HCT116 (cell line): ENCODE measurements around the gene IFRD2.

Source experiments
- ELF1 ChIP-seq: IDR thresholded peaks from 2 replicates; pipeline ENCODE4 v1.6.1; 2012; ENCODE audit warnings: low read depth, borderline replicate concordance
- EZH2 ChIP-seq: fragments of 200-600 bp; sonication (generic); IDR thresholded peaks from 2 replicates; pipeline ENCODE4 v1.6.1; 2017; ENCODE audit warnings: antibody characterized with exemption, mixed run types
- EZH2phosphoT487 ChIP-seq: fragments of 200-600 bp; IDR thresholded peaks from 2 replicates; pipeline ENCODE4 v1.6.1; 2018; ENCODE audit warnings: antibody characterized with exemption, borderline replicate concordance
- POLR2A ChIP-seq: IDR thresholded peaks from 2 replicates; pipeline ENCODE4 v1.7.0; 2011; ENCODE audit warnings: borderline replicate concordance; ENCODE audit not compliant: insufficient read depth, insufficient read length; ENCODE audit errors: extremely low read depth
- POLR2AphosphoS5 ChIP-seq: IDR thresholded peaks from 2 replicates; pipeline ENCODE4 v1.6.1; 2011; ENCODE audit warnings: mild to moderate bottlenecking, low read depth, low read length, moderate library complexity
- RAD21 ChIP-seq: IDR thresholded peaks from 2 replicates; pipeline ENCODE4 v1.6.1; 2012; ENCODE audit warnings: low read depth, mild to moderate bottlenecking
- SIN3A ChIP-seq: IDR thresholded peaks from 2 replicates; pipeline ENCODE4 v1.6.1; 2012; ENCODE audit warnings: low read depth
- YY1 ChIP-seq: IDR thresholded peaks from 2 replicates; pipeline ENCODE4 v1.6.1; 2011; ENCODE audit warnings: low read length, low read depth, moderate library complexity, mild to moderate bottlenecking; ENCODE audit not compliant: insufficient replicate concordance; ENCODE audit errors: extremely low read depth
- ZNF274 ChIP-seq: fragments of 200-500 bp; sonication (Bioruptor generic); IDR thresholded peaks from 2 replicates; pipeline ENCODE4 v1.6.1; 2014; ENCODE audit warnings: mild to moderate bottlenecking, low read depth, low read length, inconsistent platforms
- TF ChIP-seq, protein P1 (sequence below), 3 experiments: fragments of 200-600 bp in 1 of 3; sonication (generic) in 1 of 3; IDR thresholded peaks in 2 of 3; conservative IDR thresholded peaks in 1 of 3; 2 replicates each; pipeline ENCODE4 v1.5.1; 2012 to 2017; ENCODE audit warnings: low read depth in 2 of 3, low read length in 2 of 3, antibody characterized with exemption in 1 of 3, borderline replicate concordance in 1 of 3, control low read depth in 1 of 3, mild to moderate bottlenecking in 1 of 3, mixed read lengths in 1 of 3, mixed run types in 1 of 3, moderate library complexity in 1 of 3; ENCODE audit not compliant: insufficient read depth in 1 of 3

DNA sequence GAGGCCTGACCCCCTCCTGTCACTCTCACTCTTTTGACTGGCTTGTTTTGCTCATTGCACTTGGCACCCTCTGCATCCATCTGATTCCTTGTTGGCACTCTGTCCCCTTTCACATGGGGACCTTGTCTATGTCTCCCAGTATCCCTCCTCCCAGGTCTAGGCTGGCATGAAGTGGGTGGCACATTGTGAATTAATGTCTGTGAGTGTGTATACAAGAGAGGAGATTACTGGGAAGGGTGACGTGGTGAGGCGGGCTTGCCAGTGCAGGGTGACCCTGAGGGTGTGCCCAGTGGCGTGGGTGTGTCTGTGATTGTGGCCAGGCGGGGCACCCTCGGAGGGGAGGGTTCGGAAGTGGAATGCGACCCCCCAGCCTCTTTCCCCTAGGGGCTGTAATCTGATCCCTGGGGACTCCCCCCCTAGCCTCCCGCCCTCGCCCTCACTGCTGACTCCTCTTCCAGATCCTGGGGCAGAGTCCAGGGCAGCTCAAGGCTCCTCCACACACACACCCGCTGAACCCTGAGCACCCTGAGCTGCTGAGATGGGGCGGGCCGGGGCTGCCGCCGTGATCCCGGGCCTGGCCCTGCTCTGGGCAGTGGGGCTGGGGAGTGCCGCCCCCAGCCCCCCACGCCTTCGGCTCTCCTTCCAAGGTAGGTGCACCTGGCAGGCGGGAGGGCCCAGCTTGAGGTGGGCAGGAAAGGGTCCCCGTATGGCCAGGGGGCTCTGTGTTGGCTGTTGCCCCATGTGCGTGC is 23.4 kb downstream of the IFRD2 start, which contains the start of gene SEMA3B:
- TF ChIP-seq POLR2A = peak; percentile 24
- TF ChIP-seq, protein P1, sequence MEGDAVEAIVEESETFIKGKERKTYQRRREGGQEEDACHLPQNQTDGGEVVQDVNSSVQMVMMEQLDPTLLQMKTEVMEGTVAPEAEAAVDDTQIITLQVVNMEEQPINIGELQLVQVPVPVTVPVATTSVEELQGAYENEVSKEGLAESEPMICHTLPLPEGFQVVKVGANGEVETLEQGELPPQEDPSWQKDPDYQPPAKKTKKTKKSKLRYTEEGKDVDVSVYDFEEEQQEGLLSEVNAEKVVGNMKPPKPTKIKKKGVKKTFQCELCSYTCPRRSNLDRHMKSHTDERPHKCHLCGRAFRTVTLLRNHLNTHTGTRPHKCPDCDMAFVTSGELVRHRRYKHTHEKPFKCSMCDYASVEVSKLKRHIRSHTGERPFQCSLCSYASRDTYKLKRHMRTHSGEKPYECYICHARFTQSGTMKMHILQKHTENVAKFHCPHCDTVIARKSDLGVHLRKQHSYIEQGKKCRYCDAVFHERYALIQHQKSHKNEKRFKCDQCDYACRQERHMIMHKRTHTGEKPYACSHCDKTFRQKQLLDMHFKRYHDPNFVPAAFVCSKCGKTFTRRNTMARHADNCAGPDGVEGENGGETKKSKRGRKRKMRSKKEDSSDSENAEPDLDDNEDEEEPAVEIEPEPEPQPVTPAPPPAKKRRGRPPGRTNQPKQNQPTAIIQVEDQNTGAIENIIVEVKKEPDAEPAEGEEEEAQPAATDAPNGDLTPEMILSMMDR (IDR thresholded peaks at IDR 0.05 in 2 of 3, conservative IDR thresholded peaks at IDR 0.05 in 1 of 3; ENCODE audit: borderline replicate concordance in 1 of 3, insufficient read depth in 1 of 3, low read depth in 2 of 3, low read length in 2 of 3) = no peak
- TF ChIP-seq EZH2 = no peak
- TF ChIP-seq POLR2AphosphoS5 = peak; percentile 72; the same call in 1 of the 2 replicates
- TF ChIP-seq RAD21 = no peak
- no peak for TF ChIP-seq YY1
- no peak for TF ChIP-seq ELF1
- TF ChIP-seq ZNF274 = no peak
- no peak for TF ChIP-seq SIN3A
- no peak for TF ChIP-seq EZH2phosphoT487
